Measurements from ENCODE around the gene FNIP2.

- TF ChIP-seq POLR2A (IDR thresholded peaks at IDR 0.05) = no peak
- TF ChIP-seq CTCF (IDR thresholded peaks at IDR 0.05) = no peak
- no peak for TF ChIP-seq POLR2AphosphoS5 (IDR thresholded peaks at IDR 0.05)
Measured at GRCh38 chr4:158818560-158819140, 49.8 kb downstream of the FNIP2 start.

Measured in prostate gland (tissue), 2 donors.